A549 (cell line): ENCODE data around the gene KMT2C.

Source experiments
- EP300 ChIP-seq, 2 experiments: fragments of >200 bp; sonication (Bioruptor Twin); formaldehyde crosslinking; IDR thresholded peaks; 2 replicates in 1 of 2; 3 replicates in 1 of 2; pipeline ENCODE4 v1.6.1; 2016 to 2017
- POLR2A ChIP-seq: IDR thresholded peaks from 2 replicates; pipeline ENCODE4 v1.6.1; 2012; ENCODE audit warnings: mild to moderate bottlenecking, low read length
- POLR2AphosphoS2 ChIP-seq: conservative IDR thresholded peaks from 2 replicates; pipeline ENCODE4 v1.6.1; 2012; ENCODE audit warnings: low read length, improper control_type of control experiment, inconsistent platforms
- RNF2 ChIP-seq: fragments of 200-600 bp; sonication (generic); IDR thresholded peaks from 2 replicates; pipeline ENCODE4 v1.6.1; 2016; ENCODE audit warnings: low read depth, mild to moderate bottlenecking, antibody characterized with exemption, moderate library complexity, borderline replicate concordance
- USF2 ChIP-seq: fragments of 450-650 bp; IDR thresholded peaks from 2 replicates; pipeline ENCODE4 v1.6.1; 2014; ENCODE audit warnings: antibody characterized with exemption
- TF ChIP-seq, protein P1 (sequence below): fragments of >200 bp; sonication (Bioruptor Twin); formaldehyde crosslinking; IDR thresholded peaks from 3 replicates; pipeline ENCODE4 v1.5.1; 2016

- TF ChIP-seq, protein P1, sequence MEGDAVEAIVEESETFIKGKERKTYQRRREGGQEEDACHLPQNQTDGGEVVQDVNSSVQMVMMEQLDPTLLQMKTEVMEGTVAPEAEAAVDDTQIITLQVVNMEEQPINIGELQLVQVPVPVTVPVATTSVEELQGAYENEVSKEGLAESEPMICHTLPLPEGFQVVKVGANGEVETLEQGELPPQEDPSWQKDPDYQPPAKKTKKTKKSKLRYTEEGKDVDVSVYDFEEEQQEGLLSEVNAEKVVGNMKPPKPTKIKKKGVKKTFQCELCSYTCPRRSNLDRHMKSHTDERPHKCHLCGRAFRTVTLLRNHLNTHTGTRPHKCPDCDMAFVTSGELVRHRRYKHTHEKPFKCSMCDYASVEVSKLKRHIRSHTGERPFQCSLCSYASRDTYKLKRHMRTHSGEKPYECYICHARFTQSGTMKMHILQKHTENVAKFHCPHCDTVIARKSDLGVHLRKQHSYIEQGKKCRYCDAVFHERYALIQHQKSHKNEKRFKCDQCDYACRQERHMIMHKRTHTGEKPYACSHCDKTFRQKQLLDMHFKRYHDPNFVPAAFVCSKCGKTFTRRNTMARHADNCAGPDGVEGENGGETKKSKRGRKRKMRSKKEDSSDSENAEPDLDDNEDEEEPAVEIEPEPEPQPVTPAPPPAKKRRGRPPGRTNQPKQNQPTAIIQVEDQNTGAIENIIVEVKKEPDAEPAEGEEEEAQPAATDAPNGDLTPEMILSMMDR = no peak
- TF ChIP-seq EP300 (IDR thresholded peaks at IDR 0.05) = no peak
- no peak for TF ChIP-seq POLR2AphosphoS2
- TF ChIP-seq USF2 = no peak
- TF ChIP-seq POLR2A = no peak
- no peak for TF ChIP-seq RNF2
These were observed 81.7 kb downstream of the KMT2C start for GRCh38 chr7:152354061-152354460.
